HEK293 (cell line): ENCODE measurements around the gene RPEL1.

ENCODE experiments used
- HOXA7 ChIP-seq: sonication (generic); formaldehyde crosslinking; IDR thresholded peaks from 2 replicates; pipeline ENCODE4 v1.8.1; 2022; ENCODE audit warnings: missing genetic modification reagents, borderline replicate concordance
- KLF9 ChIP-seq: fragments of 450-650 bp; formaldehyde crosslinking; IDR thresholded peaks from 2 replicates; pipeline ENCODE4 v1.5.1; 2016; ENCODE audit warnings: missing biosample characterization, missing genetic modification characterization, low read depth
- ZBTB17 ChIP-seq: fragments of 450-650 bp; formaldehyde crosslinking; IDR thresholded peaks from 2 replicates; pipeline ENCODE4 v1.5.1; 2016; ENCODE audit warnings: missing biosample characterization, missing genetic modification characterization
- ZBTB7A ChIP-seq: fragments of 450-650 bp; formaldehyde crosslinking; IDR thresholded peaks from 2 replicates; pipeline ENCODE4 v1.5.1; 2016; ENCODE audit warnings: low read depth, missing biosample characterization, missing genetic modification characterization
- ZBTB8A ChIP-seq: fragments of 450-650 bp; formaldehyde crosslinking; IDR thresholded peaks from 2 replicates; pipeline ENCODE4 v1.5.1; 2016; ENCODE audit warnings: missing biosample characterization, missing genetic modification characterization
- ZNF266 ChIP-seq: fragments of 450-650 bp; formaldehyde crosslinking; IDR thresholded peaks from 2 replicates; pipeline ENCODE4 v1.5.1; 2016; ENCODE audit warnings: missing biosample characterization, missing genetic modification characterization, low read depth
- ZNF292 ChIP-seq: fragments of 450-650 bp; formaldehyde crosslinking; IDR thresholded peaks from 2 replicates; pipeline ENCODE4 v1.5.1; 2016; ENCODE audit warnings: low read depth, missing biosample characterization, missing genetic modification characterization, borderline replicate concordance
- ZNF404 ChIP-seq: fragments of 450-650 bp; formaldehyde crosslinking; IDR thresholded peaks from 2 replicates; pipeline ENCODE4 v1.5.1; 2017; ENCODE audit warnings: missing biosample characterization, missing genetic modification characterization
- ZNF561 ChIP-seq: fragments of 450-650 bp; IDR thresholded peaks from 2 replicates; pipeline ENCODE4 v1.5.1; 2018; ENCODE audit warnings: missing biosample characterization, missing genetic modification characterization, borderline replicate concordance
- ZNF660 ChIP-seq: fragments of 450-650 bp; IDR thresholded peaks from 2 replicates; pipeline ENCODE4 v1.5.1; 2018; ENCODE audit warnings: missing biosample characterization, mild to moderate bottlenecking, missing genetic modification characterization
- ZSCAN5A ChIP-seq: fragments of 450-650 bp; formaldehyde crosslinking; IDR thresholded peaks from 2 replicates; pipeline ENCODE4 v1.5.1; 2016; ENCODE audit warnings: missing biosample characterization, missing genetic modification characterization
- TF ChIP-seq, protein P1 (sequence below): fragments of 450-650 bp; formaldehyde crosslinking; IDR thresholded peaks from 2 replicates; pipeline ENCODE4 v1.5.1; 2016; ENCODE audit warnings: missing biosample characterization, missing genetic modification characterization
- TF ChIP-seq, protein P2 (sequence below): fragments of 450-650 bp; formaldehyde crosslinking; IDR thresholded peaks from 2 replicates; pipeline ENCODE4 v1.5.1; 2016; ENCODE audit warnings: missing biosample characterization, missing genetic modification characterization

- TF ChIP-seq ZNF292 (tag by site-specific recombination) = no peak
- TF ChIP-seq, protein P1, sequence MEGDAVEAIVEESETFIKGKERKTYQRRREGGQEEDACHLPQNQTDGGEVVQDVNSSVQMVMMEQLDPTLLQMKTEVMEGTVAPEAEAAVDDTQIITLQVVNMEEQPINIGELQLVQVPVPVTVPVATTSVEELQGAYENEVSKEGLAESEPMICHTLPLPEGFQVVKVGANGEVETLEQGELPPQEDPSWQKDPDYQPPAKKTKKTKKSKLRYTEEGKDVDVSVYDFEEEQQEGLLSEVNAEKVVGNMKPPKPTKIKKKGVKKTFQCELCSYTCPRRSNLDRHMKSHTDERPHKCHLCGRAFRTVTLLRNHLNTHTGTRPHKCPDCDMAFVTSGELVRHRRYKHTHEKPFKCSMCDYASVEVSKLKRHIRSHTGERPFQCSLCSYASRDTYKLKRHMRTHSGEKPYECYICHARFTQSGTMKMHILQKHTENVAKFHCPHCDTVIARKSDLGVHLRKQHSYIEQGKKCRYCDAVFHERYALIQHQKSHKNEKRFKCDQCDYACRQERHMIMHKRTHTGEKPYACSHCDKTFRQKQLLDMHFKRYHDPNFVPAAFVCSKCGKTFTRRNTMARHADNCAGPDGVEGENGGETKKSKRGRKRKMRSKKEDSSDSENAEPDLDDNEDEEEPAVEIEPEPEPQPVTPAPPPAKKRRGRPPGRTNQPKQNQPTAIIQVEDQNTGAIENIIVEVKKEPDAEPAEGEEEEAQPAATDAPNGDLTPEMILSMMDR (tag by site-specific recombination) = no peak
- no peak for TF ChIP-seq ZNF266
- no peak for TF ChIP-seq ZNF660
- no peak for TF ChIP-seq ZNF561 (tag by site-specific recombination)
- TF ChIP-seq ZSCAN5A = no peak
- TF ChIP-seq ZNF404 (tag by site-specific recombination) = no peak
- TF ChIP-seq HOXA7 (CRISPR knock-in tag) = no peak
- TF ChIP-seq ZBTB17 (tag by site-specific recombination) = no peak
- TF ChIP-seq, protein P2, sequence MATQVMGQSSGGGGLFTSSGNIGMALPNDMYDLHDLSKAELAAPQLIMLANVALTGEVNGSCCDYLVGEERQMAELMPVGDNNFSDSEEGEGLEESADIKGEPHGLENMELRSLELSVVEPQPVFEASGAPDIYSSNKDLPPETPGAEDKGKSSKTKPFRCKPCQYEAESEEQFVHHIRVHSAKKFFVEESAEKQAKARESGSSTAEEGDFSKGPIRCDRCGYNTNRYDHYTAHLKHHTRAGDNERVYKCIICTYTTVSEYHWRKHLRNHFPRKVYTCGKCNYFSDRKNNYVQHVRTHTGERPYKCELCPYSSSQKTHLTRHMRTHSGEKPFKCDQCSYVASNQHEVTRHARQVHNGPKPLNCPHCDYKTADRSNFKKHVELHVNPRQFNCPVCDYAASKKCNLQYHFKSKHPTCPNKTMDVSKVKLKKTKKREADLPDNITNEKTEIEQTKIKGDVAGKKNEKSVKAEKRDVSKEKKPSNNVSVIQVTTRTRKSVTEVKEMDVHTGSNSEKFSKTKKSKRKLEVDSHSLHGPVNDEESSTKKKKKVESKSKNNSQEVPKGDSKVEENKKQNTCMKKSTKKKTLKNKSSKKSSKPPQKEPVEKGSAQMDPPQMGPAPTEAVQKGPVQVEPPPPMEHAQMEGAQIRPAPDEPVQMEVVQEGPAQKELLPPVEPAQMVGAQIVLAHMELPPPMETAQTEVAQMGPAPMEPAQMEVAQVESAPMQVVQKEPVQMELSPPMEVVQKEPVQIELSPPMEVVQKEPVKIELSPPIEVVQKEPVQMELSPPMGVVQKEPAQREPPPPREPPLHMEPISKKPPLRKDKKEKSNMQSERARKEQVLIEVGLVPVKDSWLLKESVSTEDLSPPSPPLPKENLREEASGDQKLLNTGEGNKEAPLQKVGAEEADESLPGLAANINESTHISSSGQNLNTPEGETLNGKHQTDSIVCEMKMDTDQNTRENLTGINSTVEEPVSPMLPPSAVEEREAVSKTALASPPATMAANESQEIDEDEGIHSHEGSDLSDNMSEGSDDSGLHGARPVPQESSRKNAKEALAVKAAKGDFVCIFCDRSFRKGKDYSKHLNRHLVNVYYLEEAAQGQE (tag by site-specific recombination) = no peak
- no peak for TF ChIP-seq ZBTB8A (tag by site-specific recombination)
- no peak for TF ChIP-seq ZBTB7A
- no peak for TF ChIP-seq KLF9 (tag by site-specific recombination)
These were observed 16.5 kb downstream of the RPEL1 start for GRCh38 chr10:103262229-103262628.
